GM19438 (cell line): ENCODE results near the gene DMP1.

ENCODE experiments used
- ATAC-seq: cut with Tn5 transposase; IDR thresholded peaks from one replicate; pipeline ENCODE4 v1.9.1; 2021; ENCODE audit warnings: low read depth; ENCODE audit not compliant: unreplicated experiment

DMP1 gene

GRCh38 chr4:87649980-87650379 lies at the start of gene DMP1:
Gene DMP1, plus strand, starts transcription at chr4:87650280. Its CDS starts 6,213 bp downstream, at chr4:87656493.
- ATAC-seq = no peak

- no peak for ATAC-seq
Observed at GRCh38 chr4:87601361-87601760, 48.7 kb upstream of the DMP1 start.

DNA sequence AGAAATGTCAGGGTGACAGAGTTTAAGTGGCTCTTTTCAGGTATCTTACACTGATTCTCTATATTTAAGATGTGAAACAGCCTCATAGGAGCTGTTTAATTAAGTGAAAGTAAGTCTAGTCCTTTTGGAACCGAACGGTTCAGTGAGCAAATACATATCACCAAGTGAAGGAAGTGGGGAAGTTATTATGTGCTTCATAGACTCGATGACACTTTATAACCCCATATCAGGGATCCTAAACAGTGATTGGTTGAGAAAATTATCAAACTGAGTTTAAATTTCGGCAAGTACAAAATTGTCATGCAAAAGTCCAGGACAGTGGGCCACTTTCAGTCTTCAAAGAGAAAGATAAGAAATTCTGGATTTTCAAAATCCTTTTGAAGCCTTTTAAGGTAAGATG lies 41.9 kb upstream of the DMP1 start, which contains the start of gene DSPP:
Gene DSPP (plus strand): TSS at position 301 of the 400 bp plus-strand sequence. CDS start 2,380 bp downstream, outside the sequence.
- ATAC-seq = no peak

DNA sequence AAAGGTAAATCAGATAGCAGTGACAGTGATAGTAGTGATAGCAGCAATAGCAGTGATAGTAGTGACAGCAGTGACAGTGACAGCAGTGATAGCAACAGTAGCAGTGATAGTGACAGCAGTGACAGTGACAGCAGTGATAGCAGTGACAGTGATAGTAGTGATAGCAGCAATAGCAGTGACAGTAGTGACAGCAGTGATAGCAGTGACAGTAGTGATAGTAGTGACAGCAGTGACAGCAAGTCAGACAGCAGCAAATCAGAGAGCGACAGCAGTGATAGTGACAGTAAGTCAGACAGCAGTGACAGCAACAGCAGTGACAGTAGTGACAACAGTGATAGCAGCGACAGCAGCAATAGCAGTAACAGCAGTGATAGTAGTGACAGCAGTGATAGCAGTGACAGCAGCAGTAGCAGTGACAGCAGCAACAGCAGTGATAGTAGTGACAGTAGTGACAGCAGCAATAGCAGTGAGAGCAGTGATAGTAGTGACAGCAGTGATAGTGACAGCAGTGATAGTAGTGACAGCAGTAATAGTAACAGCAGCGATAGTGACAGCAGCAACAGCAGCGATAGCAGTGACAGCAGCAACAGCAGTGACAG lies 35.7 kb upstream of the DMP1 start:
- ATAC-seq = no peak

DNA sequence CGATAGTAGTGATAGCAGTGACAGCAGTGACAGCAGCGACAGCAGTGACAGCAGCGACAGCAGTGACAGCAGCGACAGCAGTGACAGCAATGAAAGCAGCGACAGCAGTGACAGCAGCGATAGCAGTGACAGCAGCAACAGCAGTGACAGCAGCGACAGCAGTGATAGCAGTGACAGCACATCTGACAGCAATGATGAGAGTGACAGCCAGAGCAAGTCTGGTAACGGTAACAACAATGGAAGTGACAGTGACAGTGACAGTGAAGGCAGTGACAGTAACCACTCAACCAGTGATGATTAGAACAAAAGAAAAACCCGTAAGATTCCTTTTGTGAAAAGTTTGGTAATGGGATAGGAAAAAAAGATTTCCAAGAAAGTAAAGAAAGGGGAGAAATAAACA lies 33.8 kb upstream of the DMP1 start:
- no peak for ATAC-seq

- no peak for ATAC-seq
Observed at GRCh38 chr4:87620086-87620485, 30.0 kb upstream of the DMP1 start.

DNA sequence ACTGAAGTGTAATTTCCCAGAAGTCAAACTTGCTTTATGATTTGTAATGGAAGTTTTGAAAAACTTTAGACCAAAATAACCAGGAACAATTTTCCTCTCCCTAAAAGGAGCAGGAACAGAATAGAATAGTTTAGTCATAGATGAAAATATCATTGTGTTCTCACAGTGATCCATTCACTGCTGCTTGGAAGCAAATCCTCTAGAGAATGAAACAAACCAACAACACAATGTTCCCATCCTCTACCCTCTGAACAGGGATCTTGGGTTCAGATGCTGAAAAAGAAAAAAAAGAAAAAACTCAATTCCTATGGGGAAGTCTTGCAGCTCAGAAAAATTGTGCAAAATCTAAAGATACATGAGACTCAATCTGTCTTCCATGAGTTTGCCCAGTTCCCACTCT lies 29.6 kb upstream of the DMP1 start:
- ATAC-seq = no peak

- no peak for ATAC-seq
Observed at GRCh38 chr4:87622303-87622702, 27.8 kb upstream of the DMP1 start.

DNA sequence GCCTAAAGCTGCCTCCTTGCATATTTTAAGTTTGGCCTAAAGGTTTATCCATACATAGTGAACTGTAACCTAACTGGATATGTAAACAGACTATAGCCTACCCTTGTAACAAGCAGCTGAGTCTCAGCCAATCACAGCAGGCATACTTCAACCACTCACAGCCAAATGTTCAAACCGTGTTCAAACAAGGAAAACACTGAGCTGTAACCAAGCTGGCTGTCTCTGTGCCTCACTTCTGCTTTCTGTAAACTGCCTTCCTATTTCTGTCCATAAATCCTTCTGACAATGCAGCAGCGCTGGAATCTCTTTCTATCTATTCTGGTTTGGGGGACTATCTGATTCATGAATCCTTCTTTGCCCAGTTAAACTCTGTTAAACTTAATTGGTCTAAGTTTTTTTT lies 25.4 kb upstream of the DMP1 start:
- no peak for ATAC-seq

DNA sequence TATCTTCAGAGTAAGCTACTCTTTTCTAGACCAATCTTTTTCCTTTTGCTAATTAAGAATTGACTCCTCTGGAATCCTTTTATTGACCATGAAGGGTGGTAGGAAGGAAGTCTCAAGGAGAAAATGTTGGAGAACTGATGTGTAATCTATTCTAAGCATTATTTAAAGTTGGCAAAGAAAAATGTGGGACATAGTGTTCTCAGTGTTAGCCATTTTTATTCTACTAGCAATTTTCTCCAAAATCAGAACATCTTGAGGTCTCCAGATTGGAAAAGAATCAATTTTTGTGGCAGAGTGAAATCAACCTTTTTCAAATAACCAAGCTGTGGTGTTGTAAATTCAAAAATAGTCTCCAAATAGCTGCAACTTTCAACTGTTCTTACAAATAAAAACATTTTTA lies 18.4 kb upstream of the DMP1 start:
- no peak for ATAC-seq

- no peak for ATAC-seq
Observed at GRCh38 chr4:87632469-87632868, 17.6 kb upstream of the DMP1 start.

GRCh38 chr4:87633243-87633642 lies 16.8 kb upstream of the DMP1 start:
- no peak for ATAC-seq

DNA sequence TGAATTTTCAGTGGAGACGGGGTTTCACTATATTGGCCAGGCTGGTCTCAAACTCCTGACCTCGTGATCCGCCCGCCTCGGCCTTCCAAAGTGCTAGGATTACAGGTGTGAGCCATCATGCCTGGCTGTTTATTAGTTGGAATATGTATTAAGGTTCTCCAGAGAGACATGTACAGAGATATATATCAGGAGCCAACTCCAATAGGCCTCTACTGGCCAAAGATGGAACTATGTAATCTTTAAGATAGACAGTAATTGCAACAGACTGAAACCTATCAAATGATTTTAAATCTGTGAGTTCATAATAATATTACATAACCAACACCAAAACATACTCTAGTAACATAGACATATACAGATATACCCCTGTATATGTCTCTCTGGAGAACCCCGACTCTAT lies 5.8 kb upstream of the DMP1 start:
- no peak for ATAC-seq

DNA sequence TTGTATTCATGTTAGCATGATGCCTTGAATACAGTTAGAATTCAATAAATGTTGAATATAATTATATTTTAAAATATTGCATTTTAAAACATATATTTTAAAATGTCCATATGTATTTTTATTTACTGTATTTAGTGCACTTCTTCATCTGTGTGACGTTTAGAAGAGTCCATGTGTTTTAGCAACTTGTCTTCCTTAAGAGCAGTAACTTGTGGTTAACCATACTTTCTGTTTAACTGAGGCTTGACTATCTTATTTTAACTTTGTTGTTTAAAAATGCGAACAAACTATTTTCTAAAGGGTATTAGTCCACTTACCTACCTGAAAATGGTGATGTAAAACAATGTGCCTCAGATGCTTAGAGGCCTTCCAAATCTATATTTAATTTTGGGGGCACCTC lies 858 bp downstream of the DMP1 start:
- no peak for ATAC-seq

DNA sequence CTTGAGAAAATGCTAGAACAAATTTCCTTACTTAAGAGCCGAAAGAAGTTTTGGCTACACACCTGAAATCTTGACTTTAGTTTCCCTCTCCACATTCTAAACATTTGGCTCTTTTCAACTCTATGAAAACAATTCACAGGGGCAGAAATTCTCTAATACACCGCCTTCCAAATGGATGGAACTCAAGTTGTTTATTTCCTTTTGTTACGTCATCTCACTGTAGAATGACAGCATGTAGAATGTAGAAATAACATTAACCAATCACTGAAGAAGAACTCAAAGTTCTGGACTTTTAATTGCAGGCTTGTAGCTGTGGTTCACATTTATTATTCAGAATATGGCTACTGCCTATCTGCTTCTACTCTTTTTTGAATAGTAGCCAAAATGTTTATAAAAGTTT lies 1.9 kb downstream of the DMP1 start:
- ATAC-seq = no peak

DNA sequence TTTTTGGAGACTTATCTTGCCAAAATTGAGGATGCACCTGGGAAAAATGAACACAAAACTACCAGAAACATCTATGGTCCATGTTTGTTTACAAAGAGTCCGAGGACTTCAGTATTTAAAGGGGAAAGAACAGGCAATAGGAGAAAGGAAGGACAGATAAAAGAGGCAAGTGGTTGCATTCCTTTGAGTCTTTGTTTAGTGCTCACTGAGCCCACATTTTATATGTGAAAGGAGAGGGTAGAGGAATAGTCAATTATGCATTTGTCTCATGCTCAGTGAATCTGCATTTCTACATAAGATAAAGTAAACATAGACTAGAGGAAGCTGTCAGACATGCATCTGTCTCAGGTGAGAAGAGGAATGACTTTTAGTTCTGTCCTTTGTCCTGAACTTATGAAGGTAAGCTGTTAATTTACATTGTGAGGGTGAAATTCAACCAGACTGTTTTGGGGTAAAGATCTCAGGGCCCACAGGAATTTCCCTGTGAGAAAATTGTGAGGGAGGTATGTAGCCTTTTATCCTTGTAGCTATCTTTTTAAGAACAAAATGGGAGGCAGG lies 4.5 kb downstream of the DMP1 start:
- no peak for ATAC-seq

- ATAC-seq = no peak
Observed at GRCh38 chr4:87657525-87657924, 7.4 kb downstream of the DMP1 start.

DNA sequence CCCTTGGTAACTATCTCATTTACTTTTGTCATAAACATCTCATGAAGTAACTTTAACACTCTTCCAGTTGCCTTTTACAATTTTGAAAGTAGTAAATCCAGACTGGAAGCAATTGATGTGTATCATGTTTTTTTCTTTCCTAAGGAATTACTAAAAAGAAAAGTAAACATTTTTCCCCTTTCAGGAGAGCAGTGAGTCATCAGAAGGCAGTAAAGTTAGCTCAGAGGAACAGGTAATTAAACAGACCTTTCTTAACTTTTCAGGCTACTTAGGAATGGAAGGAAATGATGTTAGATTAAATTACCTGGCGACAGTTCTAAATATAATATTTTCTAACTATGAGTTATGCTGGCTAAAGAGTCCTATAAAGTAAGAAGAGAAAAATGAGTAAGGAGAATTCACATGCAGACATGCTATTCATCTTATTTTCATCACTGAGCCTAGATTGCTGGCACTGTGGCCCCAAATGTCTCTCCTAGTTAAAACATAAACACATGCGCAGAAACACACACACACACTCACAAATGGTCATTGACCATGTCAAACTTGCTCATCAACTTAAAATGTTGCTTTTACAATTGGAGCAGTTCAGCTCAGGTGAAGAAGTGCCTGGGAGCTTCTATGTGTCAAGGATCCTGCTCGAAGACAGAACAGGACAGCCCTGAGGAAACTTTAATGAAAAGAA lies 9.3 kb downstream of the DMP1 start:
- no peak for ATAC-seq

DNA sequence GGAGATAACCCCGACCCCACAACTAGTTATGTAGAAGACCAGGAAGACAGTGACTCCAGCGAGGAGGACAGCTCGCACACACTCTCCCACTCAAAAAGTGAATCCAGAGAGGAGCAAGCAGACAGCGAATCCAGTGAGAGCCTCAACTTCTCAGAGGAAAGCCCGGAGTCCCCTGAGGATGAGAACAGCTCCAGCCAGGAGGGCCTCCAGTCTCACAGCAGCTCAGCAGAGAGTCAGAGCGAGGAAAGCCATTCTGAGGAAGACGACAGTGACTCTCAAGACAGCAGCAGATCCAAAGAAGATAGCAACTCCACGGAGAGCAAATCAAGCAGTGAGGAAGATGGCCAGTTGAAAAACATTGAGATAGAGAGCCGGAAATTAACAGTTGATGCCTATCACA lies 12.8 kb downstream of the DMP1 start:
- ATAC-seq = no peak

- no peak for ATAC-seq
Observed at GRCh38 chr4:87669373-87669772, 19.3 kb downstream of the DMP1 start.

GRCh38 chr4:87677731-87678130 lies 27.7 kb downstream of the DMP1 start:
- ATAC-seq = peak; percentile 83
